Common myeloid progenitor, CD34-positive (primary cell): ENCODE data around the gene XPR1.
A peak's percentile ranks its signal among the peaks of the same experiment; 100 is the strongest.

Source experiments
- CTCF ChIA-PET: fragments of 350-600 bp; sonication (Branson Sonifier 250); formaldehyde crosslinking; loops from one replicate; lab custom pipeline; 2021; ENCODE audit warnings: antibody characterized with exemption; lab: Charles Lee
- POLR2A ChIA-PET: fragments of 350-600 bp; sonication (Branson Sonifier 250); formaldehyde crosslinking; loops from one replicate; lab custom pipeline; 2021; ENCODE audit warnings: antibody characterized with exemption; lab: Charles Lee
- DNase-seq, 3 donors: peaks; one replicate each; pipeline versions ENCODE4 v3.0.0 to v3.0.0-alpha.2; 2013
- H3K27ac ChIP-seq, 2 experiments: 1 replicate in 1 of 2; 2 replicates in 1 of 2; pipeline ENCODE4 v1.7.0; 2013; ENCODE audit warnings: inconsistent platforms in 2 of 2, low read length in 2 of 2, mild to moderate bottlenecking in 2 of 2, low read depth in 1 of 2, moderate library complexity in 1 of 2; ENCODE audit not compliant: severe bottlenecking in 2 of 2, insufficient read depth in 1 of 2, poor library complexity in 1 of 2
- H3K27me3 ChIP-seq, 5 experiments: replicated peaks in 2 of 5; 1 replicate in 3 of 5; 2 replicates in 2 of 5; pipeline versions ENCODE4 v1.6.1 to v1.7.0; 2013; ENCODE audit warnings: low read length in 4 of 5, mild to moderate bottlenecking in 2 of 5, moderate library complexity in 2 of 5, inconsistent platforms in 1 of 5; ENCODE audit not compliant: insufficient read depth in 5 of 5, control insufficient read depth in 4 of 5
- H3K36me3 ChIP-seq, 4 experiments: 1 replicate in 2 of 4; 2 replicates in 2 of 4; pipeline versions ENCODE4 v1.6.1 to v1.7.0; 2013; ENCODE audit warnings: low read length in 3 of 4, control low read depth in 1 of 4, mild to moderate bottlenecking in 1 of 4; ENCODE audit not compliant: control insufficient read depth in 4 of 4, insufficient read depth in 4 of 4
- H3K4me1 ChIP-seq, 4 experiments: 1 replicate in 3 of 4; 2 replicates in 1 of 4; pipeline versions ENCODE4 v1.6.1 to v1.7.1; 2013; ENCODE audit warnings: low read length in 3 of 4, mild to moderate bottlenecking in 3 of 4, control low read depth in 1 of 4, inconsistent platforms in 1 of 4, moderate library complexity in 1 of 4; ENCODE audit not compliant: control insufficient read depth in 4 of 4, insufficient read depth in 4 of 4; ENCODE audit errors: control extremely low read depth in 1 of 4
- H3K4me3 ChIP-seq, 7 experiments: 1 replicate in 4 of 7; 2 replicates in 3 of 7; pipeline versions ENCODE4 v1.5.1 to v1.7.0; 2013; ENCODE audit warnings: mild to moderate bottlenecking in 7 of 7, low read length in 6 of 7, moderate library complexity in 6 of 7, inconsistent platforms in 2 of 7, low read depth in 2 of 7, control low read depth in 1 of 7; ENCODE audit not compliant: insufficient read depth in 4 of 7, control insufficient read depth in 1 of 7; ENCODE audit errors: extremely low read depth in 1 of 7
- H3K9me3 ChIP-seq, 5 experiments: 1 replicate in 4 of 5; 2 replicates in 1 of 5; pipeline versions ENCODE4 v1.6.1 to v1.7.1; 2013; ENCODE audit warnings: low read length in 4 of 5, mild to moderate bottlenecking in 2 of 5, inconsistent platforms in 1 of 5, low read depth in 1 of 5, moderate library complexity in 1 of 5; ENCODE audit not compliant: control insufficient read depth in 4 of 5, insufficient read depth in 2 of 5; ENCODE audit errors: control extremely low read depth in 1 of 5
- WGBS: methylation state at CpG from one replicate; pipeline ENCODE4 v1.1.5; 2013; ENCODE audit not compliant: insufficient coverage; 5-methylcytosine and 5-hydroxymethylcytosine counted together

Gene XPR1

DNA sequence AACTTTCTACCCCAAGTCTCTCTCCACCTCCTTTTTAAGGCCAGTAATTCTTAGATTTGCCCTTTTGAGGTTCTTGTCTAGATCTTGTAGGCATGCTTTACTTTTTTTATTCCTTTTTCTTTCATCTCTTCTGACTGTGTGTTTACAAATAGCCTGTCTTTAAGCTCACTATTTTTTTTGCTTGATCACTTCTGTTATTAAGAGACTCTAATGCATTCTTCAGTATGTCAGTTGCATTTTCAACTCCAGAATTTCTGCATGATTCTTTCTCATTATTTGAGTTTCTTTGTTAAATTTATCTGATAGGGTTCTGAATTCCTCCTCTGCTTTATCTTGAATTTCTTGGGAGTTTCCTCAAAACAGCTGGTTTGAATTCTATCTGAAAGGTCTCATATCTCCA is 30.9 kb downstream of the XPR1 start:
- H3K36me3 ChIP-seq: peaks cover 0 to 11% (median 0%) of the 10 kb centered on the region in 4 experiments
- no peak overlapping the region for H3K27ac ChIP-seq
- H3K4me3 ChIP-seq: no peak overlapping the region
- H3K4me1 ChIP-seq: no peaks in the 10 kb centered on the region
- peaks cover 10 to 70% (median 20%) of the 10 kb centered on the region in 5 experiments for H3K9me3 ChIP-seq
- DNase-seq: no peak
- ChIA-PET POLR2A (no interaction called here), CTCF (interaction anchor here (0.8 kb wide), 1 partner anchor 10 kb away, joined by 3 read pairs; no protein-coding TSS in a partner anchor)
- no peaks in the 10 kb centered on the region for H3K27me3 ChIP-seq

DNA sequence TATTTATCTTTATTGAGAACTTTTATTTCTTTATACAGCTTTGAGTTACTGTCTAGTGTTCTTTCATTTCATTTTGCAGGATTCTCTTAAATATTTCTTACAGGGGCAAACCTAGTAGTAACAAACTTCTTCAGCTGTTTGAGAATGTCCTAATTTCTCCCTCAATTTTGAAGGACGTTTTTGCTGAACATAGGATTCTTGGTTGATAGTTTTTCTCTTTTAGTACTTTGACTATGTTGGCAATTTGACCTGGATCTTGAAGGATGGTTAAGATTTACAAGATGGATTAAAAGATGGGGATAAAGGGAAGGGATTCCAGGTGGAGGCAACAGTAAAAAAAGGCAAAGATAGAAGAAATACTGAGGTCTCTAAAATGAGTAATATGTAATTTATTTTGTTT is 38.9 kb downstream of the XPR1 start:
- ChIA-PET POLR2A (no interaction called here), CTCF (no interaction called here)
- Histone ChIP-seq H3K9me3 (peaks cover 8 to 57% (median 11%) of the 10 kb centered on the region in 5 experiments), H3K27ac (no peak overlapping the region), H3K4me1 (no peaks in the 10 kb centered on the region), H3K4me3 (no peak overlapping the region), H3K36me3 (peaks cover 0 to 13% (median 1%) of the 10 kb centered on the region in 4 experiments), H3K27me3 (no peaks in the 10 kb centered on the region)
- DNase-seq: peak; percentile 19 to 64 (median 63)
- WGBS: no CpG with 5 or more reads among the region's 1 CpG

DNA sequence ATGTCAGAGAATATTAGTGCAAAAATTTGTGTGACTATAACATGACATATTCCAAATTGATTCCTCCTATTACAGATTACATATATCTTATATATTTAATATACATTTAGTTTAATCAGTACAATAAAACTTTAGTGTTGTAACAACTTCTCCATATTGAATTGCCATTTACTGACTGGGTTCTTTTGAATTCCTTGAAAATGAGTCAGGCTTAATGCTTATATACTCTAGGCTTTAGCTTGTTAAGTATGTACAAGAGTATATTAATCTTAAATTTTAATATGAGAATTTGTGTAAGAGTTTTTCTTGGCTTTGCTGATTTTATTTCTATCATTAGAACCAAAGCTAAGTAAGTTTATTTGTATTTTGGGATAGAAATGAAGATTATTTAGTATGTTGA is 40.3 kb downstream of the XPR1 start:
- CTCF ChIA-PET: interaction anchor here (1.0 kb wide), 1 partner anchor 9 kb away, joined by 3 read pairs; no protein-coding TSS in a partner anchor
- Histone ChIP-seq H3K27me3 (no peaks in the 10 kb centered on the region), H3K9me3 (peaks cover 3 to 44% (median 11%) of the 10 kb centered on the region in 5 experiments), H3K27ac (no peak overlapping the region), H3K36me3 (peaks cover 0 to 13% (median 1%) of the 10 kb centered on the region in 4 experiments), H3K4me3 (no peak overlapping the region), H3K4me1 (no peaks in the 10 kb centered on the region)
- POLR2A ChIA-PET: no interaction called here
- DNase-seq: no peak

DNA sequence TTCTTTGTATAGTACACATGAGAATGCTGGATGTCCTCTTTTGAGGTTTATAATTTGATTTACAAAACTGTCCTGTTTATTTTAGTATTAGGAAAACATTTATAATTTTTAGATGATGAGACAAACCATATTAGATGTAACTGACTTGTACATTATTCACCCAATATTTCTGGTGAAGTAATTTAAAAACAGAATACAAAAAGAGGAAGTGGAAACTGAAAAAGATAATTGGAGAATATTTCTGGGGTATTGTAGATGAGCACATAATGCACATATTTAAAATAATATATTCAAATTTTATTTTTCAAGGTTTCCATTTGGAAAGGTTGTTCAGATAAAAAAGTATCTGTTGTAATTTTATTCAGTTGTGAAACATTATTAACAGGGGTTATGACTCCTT is 40.7 kb downstream of the XPR1 start:
- H3K9me3 ChIP-seq: peaks cover 3 to 43% (median 10%) of the 10 kb centered on the region in 5 experiments
- H3K36me3 ChIP-seq: peaks cover 0 to 13% (median 1%) of the 10 kb centered on the region in 4 experiments
- ChIA-PET CTCF (interaction anchor here (1.0 kb wide), 1 partner anchor 9 kb away, joined by 3 read pairs; no protein-coding TSS in a partner anchor), POLR2A (no interaction called here)
- no peaks in the 10 kb centered on the region for H3K4me1 ChIP-seq
- DNase-seq: no peak
- no peaks in the 10 kb centered on the region for H3K27me3 ChIP-seq
- no peak overlapping the region for H3K4me3 ChIP-seq
- no peak overlapping the region for H3K27ac ChIP-seq

DNA sequence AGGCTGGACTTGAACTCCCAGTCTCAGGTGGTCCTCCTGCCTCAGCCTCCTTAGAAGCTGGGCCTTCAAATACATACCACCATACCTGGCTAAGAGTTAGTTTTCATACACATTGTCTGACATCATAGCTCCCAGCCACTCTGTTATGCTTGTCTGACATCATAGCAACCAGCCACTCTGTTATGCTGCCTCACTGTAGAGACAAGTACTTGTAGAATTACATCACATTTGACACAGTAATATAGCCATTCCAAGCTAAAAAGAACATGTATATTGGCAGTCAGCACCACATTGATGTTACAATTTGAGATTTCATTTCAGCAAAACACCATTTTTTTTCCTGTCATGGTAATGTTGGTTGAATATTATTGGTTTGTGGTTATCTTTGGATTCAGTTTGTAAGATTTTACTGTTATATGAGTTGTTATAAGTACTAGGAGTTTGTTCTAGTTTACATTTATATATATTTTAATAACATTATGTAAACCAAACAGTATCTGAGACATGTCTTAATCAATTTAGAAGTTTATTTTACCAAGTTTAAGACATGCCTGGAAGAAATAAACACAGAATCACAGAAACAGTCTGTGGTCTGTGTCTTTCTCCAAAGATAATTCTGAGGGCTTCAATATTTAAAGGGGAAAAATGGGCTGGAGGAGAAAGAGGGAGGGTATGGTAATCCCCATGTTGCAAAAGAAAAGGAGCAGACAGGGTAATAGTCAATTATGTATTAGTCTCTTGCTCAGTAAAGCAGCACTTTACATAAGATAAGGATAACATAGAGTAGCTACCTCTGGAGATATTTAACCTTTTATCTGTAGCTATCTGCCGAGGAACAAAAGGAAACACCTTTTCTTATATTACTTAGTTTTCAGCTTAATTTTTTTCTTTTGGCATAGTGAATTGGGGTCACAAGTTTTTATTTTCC is 43.0 kb downstream of the XPR1 start:
- DNase-seq: no peak
- Histone ChIP-seq H3K27ac (no peak overlapping the region), H3K27me3 (no peaks in the 10 kb centered on the region), H3K9me3 (peaks cover 6 to 41% (median 10%) of the 10 kb centered on the region in 5 experiments), H3K36me3 (peaks cover 0 to 14% (median 1%) of the 10 kb centered on the region in 4 experiments), H3K4me3 (no peak overlapping the region), H3K4me1 (no peaks in the 10 kb centered on the region)
- ChIA-PET CTCF (no interaction called here), POLR2A (no interaction called here)
- WGBS: no CpG with 5 or more reads among the region's 1 CpG

DNA sequence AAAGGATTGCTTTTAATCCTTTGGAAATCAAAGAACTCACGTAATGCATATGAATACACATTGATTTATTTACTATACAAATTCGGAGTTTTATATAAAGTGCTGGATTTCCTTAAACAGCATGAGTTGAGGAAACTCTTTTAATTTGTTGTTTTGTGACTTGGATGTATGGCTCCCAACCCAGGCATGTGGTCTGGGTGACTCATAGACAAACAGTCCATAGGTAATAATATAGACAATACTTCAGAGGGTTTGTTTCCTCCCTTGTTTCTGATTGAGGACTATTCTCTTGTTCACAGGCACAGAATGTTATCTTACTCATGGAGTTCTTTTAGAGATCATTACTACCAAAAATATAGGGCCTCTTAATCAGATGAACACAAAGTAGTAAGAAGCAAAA is 43.8 kb downstream of the XPR1 start:
- no peak overlapping the region for H3K4me3 ChIP-seq
- peaks cover 6 to 34% (median 8%) of the 10 kb centered on the region in 5 experiments for H3K9me3 ChIP-seq
- H3K27ac ChIP-seq: no peak overlapping the region
- H3K27me3 ChIP-seq: no peaks in the 10 kb centered on the region
- no peak for DNase-seq
- POLR2A ChIA-PET: no interaction called here
- H3K36me3 ChIP-seq: peaks cover 0 to 13% (median 1%) of the 10 kb centered on the region in 4 experiments
- WGBS: no CpG with 5 or more reads among the region's 2 CpGs
- CTCF ChIA-PET: no interaction called here
- H3K4me1 ChIP-seq: no peaks in the 10 kb centered on the region

DNA sequence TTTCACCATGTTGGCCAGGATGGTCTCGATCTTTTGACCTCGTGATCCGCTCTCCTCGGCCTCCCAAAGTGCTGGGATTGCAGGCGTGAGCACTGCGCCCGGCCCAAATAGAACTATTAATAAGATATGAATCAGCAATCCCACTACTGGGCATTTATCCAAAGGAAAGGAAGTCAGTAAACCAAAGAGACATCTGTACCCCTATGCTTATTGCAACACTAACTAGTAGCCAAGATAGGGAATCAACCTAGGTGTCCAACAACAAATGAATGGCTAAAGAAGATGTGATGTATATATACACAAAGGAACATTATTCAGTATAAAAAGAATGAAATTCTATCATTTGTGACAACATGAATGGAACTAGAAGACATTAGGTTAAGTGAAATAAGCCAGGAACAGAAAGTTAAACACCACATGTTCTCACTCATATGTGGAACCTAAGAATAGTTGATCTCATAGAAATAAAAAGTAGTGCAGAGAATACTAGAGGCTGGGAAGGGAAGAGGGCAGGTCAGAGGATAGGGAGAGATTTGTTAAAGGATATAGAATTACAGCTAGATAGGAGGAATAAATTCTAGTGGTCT is 48.8 kb downstream of the XPR1 start:
- ChIA-PET CTCF (no interaction called here), POLR2A (no interaction called here)
- Histone ChIP-seq H3K9me3 (peaks cover 0 to 15% (median 4%) of the 10 kb centered on the region in 5 experiments), H3K4me3 (no peak overlapping the region), H3K27me3 (no peaks in the 10 kb centered on the region), H3K27ac (no peak overlapping the region), H3K36me3 (peaks cover 0 to 6% (median 1%) of the 10 kb centered on the region in 4 experiments), H3K4me1 (no peaks in the 10 kb centered on the region)
- DNase-seq: no peak
- 80% methylated on average over 1 of the region's 7 CpGs for WGBS
